ENCODE measurements around the gene SESN3.
"Not testable (repeated sequence)": the region's sequence is repeated elsewhere in the genome, so short reads cannot be mapped to it uniquely, and the experiment has no call there.

The SESN3 gene

DNA sequence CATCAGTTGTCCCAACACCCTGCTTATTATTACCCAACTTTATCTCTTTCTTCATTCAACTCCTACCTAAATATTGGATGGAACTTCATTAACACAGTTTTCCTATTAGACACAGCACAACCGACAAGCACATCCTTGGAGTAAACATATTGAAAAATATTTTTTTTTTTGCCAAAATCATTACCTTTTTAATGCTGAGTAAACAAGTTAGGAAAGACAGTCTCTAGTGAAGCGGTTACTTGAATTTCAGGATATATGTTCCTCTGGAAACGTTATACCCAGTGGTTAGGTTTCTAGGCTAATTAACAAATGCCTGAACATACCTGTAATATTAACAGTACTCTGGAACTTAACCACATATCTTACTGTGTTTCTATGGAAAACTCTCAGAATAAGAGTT is 11.4 kb downstream of the SESN3 start:
- DNase-seq (ENCODE audit: low spot score) = no peak

DNA sequence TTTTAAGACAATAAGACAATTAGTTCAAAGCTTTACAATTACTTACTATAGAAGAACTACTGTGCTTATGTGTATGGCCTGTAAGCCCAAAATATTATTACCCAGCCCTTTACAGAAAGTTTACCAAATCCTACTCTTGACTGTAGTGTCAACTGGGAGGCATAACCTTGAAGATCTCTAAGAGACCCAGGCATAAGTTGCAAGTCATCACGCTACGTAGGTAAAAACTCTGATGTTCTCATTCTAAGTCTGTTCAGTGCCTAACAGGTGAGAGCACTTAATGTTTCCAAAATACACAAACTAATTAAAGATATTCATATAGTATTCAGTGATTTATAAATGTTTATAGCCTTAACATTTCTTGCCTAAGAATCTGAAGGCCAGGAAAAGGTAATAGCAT is 12.9 kb downstream of the SESN3 start:
- no peak for DNase-seq (ENCODE audit: low spot score)

DNA sequence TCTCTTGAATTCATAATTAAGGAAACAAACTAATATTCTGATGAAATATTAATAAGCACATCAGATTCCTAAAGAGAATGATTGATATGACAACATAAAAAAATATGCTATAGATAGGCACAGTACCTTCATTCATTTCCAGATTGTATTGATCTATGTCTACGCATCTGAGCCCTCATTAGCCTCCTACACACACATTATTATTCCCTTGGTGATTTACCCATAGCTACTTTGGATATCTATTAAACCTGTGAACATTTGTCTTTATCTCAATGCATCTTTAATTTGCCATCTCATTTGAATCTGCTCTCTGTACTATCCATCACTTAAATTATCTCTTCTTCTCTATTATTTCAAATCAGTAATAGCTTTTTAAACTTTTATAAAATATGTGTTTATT is 18.4 kb downstream of the SESN3 start:
- DNase-seq (ENCODE audit: low spot score) = no peak

DNA sequence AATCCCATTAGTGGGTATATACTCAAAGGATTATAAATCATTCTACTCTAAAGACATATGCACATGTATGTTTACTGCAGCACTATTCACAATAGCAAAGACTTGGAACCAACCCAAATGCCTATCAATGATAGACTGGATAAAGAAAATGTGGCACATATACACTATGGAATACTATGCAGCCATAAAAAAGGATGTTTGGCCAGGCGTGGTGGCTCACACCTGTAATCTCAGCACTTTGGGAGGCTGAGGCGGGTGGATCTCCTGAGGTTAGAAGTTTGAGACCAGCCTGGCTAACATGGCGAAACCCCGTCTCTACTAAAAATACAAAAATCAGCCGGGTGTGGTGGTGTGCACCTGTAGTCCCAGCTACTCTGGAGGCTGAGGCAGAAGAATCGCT is 21.5 kb downstream of the SESN3 start:
- DNase-seq (ENCODE audit: low spot score) = not testable (repeated sequence)

DNA sequence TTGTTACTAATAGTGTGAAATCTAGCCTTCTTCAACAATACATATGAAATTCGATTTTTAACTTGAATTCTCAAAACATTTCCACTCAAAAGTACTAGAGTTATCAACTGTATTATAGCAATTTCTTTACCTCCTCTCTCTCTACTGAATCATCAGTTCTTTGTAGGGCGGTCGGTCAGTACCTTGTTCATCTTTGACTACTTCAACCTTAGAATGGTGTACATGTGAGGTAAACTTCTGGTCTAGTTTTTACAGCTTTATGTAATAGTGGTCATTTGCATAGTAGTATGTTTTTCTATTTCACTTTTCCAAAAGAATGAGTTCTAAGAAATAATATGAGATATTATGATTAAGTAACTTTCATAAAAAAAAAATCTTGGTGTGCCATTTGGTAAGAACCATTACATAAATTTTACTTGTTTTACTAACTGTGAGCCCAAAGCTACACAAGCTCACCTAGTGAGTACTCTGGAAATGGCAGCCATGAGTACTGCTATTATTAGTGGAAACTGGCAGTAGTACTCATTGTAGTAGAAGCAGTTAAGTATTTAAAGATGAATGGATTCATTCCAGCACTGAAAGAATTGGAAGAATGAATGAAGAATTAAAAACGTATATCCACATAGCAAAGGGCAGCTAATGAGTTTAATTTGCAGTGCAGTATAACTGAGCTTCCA is 30.1 kb downstream of the SESN3 start:
- DNase-seq (ENCODE audit: low spot score) = no peak

DNA sequence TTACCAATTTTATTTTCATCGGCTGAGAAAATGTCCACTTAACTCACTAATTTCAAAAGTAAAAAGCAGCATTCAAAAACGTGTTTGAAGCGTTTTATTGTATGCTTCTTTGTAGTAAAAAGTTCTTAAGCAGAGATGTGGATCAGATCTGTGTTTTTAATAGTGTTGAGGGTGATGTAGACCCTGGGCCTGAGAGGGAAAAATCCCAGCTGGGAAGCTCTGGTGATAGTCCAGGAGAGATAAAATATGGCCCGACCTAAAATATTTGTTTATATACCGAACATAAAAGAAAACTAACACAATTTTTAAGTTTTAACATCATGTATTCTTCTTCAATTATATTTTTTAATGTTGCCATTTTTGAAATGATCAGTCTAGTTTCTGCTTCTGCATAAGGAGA is 35.2 kb downstream of the SESN3 start:
- DNase-seq (ENCODE audit: low spot score) = no peak

DNA sequence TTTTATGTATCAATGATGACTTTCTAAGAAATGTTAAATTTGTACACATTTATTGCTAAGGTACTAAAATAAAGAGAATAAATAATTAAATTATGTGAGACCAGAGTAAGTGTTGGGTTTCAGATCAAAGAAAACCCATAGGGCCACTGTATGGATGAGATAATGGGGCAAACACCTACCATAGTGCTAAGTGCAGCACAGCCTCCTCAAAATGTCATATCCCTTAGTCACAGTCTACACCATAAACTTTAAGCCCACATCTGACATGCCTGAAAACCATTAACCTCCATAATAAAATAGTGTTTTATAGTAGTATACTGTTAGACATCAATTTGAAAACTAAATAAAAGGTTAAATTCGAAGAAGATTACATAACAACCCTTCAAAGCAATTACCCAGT is 37.5 kb downstream of the SESN3 start:
- DNase-seq (ENCODE audit: low spot score) = no peak

DNA sequence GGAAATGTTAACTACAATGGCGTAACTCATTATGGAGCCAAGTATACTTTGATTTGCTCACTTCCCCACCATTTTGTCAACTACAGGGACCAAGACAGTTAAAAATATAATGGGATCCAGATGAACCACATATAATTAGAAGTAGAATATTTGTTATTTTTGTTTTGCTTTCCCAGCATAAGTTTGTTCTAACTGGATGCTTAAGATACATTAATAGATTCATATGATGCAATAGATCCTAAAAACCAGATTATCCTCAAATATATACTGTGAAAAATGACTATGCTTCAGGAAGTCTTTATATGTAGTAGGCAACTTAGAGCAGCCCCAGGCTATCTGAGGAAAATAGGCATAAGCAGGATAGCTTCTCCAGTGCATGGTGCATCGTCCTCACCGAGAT is 38.3 kb downstream of the SESN3 start:
- DNase-seq (ENCODE audit: low spot score) = no peak

DNA sequence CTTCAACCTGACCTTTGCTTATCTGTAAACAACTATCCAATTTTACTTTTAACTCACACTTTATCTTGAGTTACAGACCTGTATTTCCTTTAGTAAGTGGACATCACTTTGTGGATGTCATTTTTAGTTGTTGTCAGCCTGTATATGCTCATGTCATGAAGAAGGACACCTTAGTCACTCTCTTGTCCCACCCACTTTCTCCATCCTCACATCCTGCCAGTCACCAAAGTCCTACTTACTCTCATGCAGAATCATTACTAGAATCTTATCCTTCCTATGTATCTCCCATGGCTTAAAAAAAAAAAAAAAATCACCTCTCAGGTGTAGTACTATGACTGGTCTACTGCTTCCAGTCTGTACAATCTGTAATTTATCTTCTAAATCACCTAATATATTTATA is 43.3 kb downstream of the SESN3 start:
- DNase-seq (ENCODE audit: low spot score) = no peak

DNA sequence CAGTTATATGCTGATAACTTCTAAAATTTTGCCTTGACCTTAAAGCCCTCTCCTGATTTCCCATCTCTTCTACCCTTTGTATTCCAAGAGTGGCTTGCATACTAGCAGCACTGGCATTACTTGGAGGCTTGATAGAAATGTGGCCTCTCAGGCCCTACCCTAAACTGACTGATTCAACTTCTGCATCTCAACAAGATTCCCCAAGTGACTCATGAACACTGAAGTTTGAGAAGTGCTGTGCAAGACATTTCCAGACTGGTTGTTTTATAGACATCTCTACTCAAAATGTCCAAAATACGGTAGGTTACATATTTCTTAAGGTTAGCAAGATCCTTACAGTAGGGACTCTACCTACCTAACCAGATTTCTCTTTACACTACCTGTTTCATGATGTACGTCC is 48.6 kb downstream of the SESN3 start:
- no peak for DNase-seq (ENCODE audit: low spot score)

DNA sequence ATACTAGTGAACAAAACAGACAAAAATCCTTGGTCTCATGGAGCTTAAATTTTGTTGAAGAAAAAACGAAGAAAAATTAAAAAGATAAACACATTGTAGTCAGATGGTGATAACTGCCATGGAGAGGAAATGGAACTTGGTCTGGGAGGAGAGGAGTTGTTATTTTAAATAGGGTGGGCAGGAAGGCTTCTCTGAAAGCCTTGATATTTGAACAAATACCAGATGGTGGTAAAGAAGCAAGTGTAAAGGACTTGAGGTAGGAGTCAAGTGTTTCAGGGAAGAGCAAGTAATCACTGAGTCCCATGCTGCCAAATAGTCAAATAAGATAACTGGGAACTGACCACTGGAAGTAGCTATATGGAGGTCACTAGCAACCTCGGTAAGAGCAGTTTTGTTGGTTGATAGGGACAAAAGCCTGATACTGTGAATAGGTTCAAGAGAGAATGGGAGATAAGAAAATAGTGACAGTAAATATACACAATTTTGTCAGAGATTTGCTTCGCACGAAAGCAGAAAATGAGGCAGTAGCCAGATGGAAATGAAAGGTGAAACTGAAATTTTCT is 55.1 kb downstream of the SESN3 start:
- DNase-seq (ENCODE audit: low spot score) = no peak

DNA sequence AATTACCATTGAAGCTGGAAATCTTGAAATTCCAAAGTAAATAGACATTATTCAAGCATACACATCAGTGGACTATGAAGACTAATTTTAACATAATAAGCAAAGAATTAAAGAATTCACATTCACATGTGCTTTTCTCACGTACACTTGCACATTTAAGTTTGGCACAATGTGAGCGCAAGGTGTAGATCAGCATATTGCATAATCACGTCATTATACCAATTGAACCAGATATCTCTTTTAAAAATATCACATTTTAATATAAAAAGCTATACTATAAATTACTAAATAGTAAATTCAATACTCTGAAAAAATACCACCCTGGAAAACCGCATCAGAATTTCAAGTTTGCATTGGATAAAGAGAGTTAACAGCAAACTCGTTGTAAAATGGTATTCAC is 60.7 kb downstream of the SESN3 start:
- no peak for DNase-seq (ENCODE audit: low spot score)

DNA sequence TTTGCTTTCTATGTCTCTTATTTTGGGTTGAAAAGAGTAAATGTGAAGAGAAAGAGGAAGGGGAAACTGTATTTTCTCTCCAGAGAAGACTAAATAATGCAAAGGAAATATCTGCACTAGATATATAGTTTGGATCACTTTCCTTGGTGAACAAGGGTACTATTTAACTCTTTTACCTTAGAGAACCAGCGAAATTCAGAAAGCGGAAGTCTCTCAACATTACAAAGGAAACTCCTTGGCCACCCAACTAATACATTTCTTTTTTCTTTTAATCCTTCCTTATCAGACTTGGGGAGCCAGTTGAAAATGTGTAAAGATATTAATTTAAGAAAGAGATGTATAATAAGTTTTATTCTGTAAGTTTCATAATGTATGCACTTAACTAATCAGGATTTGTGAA is 64.2 kb downstream of the SESN3 start:
- no peak for DNase-seq (ENCODE audit: low spot score)

DNA sequence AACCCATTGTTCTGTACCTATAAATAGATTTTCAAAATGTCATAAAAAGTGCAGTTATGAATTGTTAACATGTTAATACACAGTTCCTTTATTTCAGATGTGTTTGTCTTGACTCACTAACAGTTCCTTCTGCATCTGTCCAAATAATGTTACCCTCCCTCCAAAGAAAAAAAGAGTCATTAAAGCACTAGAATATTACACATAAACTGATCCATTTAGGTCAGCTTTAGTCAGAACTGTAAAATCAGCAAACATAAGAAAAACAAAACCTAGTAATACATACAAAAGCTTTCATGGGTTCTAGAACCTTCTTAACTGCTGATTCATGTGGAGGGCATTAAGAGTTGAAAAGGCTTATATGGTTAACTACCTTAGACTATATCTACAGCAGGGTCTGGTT is 65.4 kb downstream of the SESN3 start:
- no peak for DNase-seq (ENCODE audit: low spot score)

DNA sequence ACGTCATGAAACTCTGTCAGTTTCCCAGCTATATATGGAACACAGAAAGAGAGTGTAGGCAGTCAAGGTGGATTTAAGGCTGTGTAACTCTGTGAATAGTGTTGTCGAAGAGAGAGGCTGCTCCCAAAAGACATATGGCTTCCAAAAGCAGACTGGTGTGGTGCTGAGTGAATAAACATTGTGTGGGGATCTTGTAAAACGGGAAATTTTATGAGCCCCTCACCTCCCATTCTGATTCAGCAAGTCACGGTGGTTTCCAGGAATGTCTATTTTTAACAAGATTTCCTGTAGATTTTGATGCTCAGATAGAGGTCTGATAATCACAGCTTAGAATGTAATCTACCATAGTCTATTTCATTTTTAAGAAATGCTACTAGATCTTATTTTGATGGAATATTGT is 67.9 kb downstream of the SESN3 start:
- DNase-seq (ENCODE audit: low spot score) = no peak

DNA sequence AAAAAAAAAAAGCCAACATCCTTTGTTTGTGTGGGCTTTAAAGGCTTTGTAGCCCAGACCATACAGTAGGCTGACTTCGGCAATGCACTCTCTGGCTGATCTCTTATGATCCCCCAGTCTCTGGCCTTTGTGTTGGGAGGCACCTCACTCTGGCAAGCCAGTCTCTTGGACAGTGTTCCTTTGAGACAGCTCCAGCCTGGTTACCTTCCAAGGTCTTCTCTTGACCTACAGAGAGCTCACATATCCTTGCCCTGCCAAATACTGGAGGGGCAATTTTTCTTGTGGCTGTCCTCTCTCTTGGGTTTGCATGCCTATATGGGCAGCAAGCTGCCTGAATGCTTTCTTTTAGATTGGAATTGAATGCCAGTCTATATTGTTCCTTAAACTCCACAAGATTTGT is 69.8 kb downstream of the SESN3 start:
- DNase-seq (ENCODE audit: low spot score) = no peak

DNA sequence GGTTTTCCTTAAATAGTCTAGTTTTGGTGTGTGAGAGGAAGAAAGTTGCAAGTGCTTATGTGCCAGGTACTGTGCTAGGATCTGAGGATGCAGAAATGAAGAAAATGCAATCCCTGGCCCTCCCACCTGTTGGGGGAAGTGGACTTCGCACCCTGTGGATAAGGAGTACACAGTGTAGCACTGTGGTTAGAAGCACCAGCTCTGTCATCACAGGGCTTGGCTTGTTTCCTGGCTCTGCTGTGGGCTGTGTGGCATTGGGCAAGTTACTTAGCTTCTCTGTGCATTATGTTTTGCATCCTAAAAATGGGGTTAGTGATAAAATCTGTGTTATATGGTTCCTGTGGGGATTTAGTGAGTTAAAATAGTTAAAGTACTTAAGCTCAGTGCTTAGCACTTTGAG is 73.2 kb downstream of the SESN3 start:
- no peak for DNase-seq (ENCODE audit: low spot score)

DNA sequence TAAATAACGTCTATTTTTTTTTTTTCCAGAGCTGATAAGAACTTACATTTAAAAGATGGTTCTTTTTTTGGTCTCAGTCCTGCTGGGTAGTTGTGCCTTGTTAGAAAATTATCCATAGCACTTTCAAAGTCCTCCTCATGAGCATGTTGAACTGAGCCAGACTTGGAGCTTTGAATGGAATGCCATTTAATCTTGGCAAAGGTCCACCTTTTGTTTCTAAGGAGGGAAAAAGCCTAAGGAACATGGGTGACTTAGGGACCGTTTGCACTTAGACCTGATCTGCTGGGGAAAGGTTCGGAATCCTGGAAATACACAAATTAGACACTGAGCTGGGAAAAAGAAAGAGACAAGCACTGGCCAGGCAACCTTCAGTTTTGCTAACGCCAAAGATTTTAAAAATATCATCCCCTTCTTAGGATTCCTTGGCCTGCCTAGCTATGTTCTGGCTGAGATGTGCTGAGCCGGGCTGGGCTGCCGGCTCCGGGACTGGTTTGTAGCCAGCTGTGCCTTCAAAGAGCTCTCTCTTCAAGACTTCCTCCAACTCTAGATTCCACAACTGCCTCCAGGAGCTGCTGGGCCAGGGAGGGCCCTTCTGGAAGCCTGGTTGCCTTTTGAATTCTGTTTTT is 74.0 kb downstream of the SESN3 start:
- DNase-seq (ENCODE audit: low spot score) = no peak

DNA sequence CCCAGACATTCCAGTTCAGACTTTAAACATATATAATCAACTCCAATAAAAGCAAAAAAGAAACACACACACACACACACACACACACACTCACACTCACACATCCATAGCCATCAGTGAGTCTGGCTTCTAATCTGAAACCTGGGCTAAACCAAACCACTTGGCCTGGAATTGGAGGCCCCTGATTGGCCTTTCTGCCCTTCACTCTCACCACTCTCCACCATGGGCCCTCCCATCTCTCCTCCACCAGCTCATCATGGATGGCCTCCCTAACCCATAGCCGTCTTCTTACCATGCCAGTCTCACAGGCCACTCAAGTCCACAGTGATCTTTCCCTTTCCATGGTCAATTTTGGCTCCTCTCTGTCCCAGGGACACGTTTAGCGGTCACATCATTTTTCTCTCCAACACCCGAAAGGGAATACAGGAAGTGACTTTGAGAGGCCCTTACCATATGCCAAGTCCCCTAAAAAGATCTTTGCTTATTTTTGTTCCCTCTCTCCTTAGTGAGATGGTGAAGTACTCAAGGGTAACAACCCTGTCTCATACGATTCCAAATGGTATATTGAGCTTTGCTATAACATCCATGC is 74.8 kb downstream of the SESN3 start:
- no peak for DNase-seq (ENCODE audit: low spot score)

DNA sequence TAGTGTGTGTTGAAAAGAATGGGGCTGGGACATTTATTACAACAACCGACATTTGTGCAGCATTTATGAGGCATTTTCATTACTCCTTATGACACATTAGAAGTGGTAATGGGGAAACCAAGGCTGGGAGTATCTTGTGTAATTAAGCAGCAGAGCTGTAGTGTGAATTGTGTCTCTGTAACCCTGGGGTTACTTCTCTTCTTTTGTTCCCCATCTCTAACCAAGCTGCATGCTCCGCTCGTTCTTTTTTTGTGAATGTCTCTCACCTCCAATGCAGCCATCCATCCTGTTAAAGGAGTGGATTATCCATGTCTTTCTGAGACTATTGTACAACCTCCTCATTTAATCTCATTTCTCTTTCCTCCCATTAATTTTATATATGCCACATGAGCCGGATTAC is 75.6 kb downstream of the SESN3 start:
- DNase-seq (ENCODE audit: low spot score) = no peak

DNA sequence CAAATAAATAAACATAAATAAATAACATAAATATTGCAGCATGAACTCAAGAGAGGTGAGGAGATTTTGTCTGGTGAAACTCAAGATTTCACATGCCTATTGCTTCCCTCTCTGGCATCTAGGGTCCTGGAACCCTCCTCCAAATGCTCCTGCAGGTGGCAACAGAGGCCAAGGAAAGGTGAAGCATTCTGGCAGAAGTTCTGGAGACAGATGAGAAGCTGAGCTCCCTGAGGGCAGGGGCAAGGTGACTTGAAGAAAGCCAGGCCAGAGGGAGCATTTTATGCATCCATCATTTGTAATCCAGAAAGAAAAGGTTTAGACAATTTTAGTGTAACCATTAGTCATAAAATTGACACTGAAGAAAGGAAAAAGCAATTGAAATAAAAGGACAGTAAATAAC is 76.5 kb downstream of the SESN3 start:
- peak; percentile 42 for DNase-seq (ENCODE audit: low spot score)

DNA sequence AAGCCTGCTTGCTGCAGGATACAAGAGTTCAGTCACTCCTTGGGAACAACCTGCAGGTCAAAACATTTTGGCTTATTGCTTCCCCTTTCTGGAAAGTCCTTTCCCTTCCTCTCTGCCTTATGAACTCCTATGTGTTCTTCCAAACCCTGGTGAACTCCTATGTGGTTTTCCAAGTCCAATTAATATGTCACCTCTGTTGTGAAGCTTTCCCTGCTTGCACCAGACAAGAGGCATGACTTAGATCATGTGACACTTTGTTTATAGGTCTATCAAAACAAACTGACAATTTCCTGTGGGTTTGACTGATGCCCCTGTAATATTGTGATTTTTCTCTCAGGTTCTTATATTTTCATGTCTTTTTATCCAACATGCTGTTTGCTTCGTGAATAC is 77.2 kb downstream of the SESN3 start:
- no peak for DNase-seq (ENCODE audit: low spot score)

Measured in putamen (tissue), 1 donor.